Inflammatory macrophage treated with lipopolysaccharide for 1 hour (primary cell): ENCODE measurements around the gene CRYBG2.
"Not testable (repeated sequence)": the region's sequence is repeated elsewhere in the genome, so short reads cannot be mapped to it uniquely, and the experiment has no call there.

ENCODE experiments used
- DNase-seq, 2 donors: peaks; one replicate each; pipeline ENCODE4 v3.0.0-alpha.2; 2020 to 2022

Gene CRYBG2

DNA sequence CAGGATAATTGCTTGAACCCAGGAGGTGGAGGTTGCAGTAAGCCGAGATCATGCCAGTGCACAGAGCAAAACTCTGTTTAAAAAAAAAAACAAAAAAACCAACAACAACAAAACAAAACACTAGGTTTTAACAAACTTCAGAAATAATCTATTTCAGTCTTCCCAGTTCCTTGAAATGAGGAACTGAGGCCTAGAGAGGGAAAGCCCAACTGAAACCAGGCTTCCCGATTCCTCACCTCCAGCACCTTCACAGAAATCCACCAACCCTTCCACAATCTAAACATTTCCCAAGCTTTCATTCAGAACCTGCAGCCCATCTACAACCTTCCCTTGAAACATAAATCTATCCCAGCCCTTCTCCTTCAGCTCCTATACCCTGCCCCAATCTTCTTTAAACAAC, 36.8 kb downstream of the CRYBG2 start:
- peak in 1 of 2 donors; percentile 37 for DNase-seq

DNA sequence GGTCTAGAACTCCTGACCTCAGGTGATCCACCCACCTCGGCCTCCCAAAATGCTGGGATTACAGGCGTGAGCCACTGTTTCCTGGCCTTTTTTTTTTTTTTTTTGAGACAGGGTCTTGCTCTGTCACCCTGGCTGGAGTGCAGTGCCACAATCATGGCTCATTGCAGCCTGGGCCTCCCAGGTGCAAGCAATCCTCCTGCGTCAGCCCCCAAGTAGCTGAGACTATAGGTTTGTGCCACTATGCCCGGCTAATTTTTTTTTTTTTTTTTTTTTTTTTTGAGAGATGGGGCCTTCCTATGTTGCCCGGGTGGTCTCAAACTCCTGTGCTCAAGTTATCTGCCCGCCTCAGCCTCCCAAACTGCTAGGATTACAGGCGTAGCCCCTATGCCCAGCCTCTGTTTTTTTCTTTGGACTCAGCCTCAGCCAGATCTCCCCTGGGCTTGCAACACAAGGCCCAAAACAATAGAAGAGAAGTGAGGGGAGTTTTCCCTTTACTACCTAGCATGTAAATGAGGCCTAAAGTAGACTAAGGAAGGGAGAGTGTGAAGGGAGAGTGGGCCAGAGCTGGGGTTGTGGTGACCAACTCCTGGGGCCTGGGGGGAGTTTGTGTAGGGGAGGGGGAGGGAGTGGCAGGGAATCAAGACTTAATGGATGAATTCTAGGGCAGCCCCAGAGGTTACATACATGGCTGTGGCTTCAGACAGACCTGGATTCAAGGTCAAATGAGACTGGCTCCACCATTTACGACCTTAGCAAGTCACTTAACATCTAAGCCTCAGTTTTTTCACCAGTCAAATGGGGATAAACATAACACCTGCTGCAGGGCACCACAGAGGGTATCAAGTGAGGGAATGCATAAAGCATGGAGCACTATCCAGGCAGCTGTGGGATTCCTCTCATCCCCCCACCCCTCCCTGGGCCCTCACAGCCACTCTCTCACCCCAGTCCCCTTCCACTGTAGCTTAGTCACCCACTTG, 37.8 kb downstream of the CRYBG2 start:
- no peak for DNase-seq

DNA sequence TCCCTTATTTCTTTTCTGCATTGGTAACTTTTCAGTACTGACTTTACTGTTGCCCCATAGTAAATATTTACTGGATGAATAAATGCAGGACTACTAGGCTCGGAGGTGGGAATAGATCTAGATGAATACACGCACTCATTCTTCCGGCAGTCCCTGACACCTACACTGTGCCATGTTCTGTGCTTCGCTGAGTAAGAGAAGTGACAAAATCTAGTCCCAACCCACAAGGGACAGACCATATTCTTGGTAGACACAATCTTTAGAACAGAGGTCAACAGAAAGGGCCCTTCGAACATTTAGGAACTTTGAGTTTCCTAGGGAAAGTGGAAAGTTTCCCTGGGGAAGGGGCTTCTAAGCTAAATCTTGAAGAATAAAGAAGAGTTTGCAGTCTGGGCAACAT, 39.4 kb downstream of the CRYBG2 start:
- DNase-seq: no peak

DNA sequence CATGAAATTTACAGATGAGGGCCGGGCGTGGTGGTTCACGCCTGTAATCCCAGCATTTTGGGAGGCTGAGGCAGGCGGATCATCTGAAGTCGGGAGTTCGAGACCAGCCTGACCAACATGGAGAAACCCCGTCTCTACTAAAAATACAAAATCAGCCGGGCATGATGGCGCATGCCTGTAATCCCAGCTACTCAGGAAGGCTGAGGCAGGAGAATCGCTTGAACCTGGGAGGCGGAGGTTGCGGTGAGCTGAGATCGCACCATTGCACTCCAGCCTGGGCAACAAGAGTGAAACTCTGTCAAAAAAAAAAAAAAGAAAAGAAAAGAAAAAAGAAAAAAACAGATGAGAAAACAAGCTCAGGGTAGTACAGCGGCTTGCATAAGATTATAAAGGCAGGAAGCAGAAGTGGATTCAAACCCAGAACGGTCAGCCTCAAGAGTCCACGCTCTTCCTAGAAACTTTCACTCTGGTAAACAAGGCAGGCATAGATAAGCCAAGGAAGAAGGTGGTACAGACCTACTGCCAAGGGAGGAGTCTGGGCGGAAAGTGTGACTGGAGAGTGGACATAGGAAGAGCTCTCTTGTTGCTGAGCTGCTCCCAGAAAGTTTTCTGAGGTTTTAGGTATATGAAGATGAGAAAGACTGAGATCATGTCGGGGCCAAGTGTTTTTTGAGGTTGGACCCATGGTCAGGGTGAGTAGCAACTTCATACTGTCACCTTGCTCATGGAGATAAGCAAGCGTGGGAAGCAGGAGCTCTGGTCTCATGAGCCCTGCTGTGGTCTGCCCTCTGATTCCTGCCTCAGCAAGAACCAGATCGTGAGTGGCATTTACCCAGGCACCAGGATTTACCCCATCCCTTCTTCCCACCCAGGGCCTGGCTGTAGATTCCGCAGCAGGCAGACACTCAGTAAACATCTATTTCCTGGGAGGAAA, 45.7 kb downstream of the CRYBG2 start:
- peak in 1 of 2 donors; percentile 11 for DNase-seq

DNA sequence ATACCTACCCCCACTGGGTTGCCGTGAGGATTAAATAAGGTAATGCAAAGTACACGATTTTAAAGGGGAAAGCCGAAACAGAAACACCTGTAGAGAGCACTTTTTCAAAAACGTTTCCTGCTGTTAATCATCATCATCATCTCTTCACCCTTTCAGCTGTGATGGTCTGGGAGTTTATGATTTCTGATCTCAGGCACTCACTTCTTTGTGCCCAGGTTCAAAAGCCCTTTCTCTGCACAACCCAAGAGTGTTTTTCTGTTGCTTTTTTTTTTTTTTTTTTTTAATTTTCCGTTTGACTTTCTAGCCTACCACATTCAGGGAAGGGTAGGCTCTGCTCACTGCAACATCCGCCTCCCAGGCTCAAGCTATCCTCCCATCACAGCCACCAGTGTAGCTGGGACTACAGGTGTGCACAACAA, 46.6 kb downstream of the CRYBG2 start:
- no peak for DNase-seq

DNA sequence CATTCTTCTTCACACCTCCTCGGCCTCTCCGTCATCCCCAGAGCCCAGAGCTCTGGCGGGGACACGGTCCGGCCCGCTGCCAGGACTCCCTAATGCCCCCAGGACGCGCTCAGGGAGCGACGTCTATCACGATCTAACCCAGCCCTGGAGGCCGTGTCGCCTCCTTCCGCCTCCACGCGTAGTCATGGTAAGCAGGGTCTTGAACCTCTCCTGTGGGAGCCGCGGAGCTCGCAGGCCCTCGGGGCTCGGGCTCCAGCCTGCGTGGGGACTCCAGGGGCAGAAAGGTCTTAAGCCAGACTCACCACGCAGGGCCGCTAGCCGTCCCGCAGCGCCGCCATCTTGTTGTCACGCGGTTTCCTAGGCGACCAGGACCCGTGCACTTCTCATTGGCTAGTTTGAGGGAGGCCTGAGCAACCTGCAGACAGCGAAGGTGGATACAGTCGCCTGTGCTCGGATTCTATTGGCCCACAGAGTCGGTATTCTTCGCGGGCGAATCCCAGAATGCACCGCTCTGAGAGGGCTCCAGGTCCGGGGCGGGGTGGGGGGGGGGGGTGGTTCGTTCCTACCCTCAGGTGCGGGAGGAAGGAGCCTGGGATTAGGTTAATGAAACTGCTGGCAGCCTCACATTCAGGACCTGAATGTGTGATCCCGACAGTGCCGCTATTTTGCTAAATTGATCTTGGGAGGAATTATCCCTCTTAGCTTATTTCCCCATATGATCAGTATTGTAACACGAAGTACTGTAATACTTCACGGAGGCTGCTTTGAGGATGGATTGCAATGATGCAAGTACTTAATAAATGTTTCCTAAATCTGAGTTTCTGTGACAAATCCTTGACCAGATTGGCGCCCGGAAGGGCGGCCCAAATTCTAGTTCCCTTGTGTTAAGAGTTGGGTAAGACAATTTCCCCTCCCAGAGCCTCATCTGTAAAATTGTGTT, 47.4 kb downstream of the CRYBG2 start, which contains the start of gene UBXN11:
UBXN11 (minus strand) TSS at position 347 of the 940 bp plus-strand sequence. CDS start 3,753 bp downstream, outside the sequence.
- peak; percentile 88 to 89 for DNase-seq

DNA sequence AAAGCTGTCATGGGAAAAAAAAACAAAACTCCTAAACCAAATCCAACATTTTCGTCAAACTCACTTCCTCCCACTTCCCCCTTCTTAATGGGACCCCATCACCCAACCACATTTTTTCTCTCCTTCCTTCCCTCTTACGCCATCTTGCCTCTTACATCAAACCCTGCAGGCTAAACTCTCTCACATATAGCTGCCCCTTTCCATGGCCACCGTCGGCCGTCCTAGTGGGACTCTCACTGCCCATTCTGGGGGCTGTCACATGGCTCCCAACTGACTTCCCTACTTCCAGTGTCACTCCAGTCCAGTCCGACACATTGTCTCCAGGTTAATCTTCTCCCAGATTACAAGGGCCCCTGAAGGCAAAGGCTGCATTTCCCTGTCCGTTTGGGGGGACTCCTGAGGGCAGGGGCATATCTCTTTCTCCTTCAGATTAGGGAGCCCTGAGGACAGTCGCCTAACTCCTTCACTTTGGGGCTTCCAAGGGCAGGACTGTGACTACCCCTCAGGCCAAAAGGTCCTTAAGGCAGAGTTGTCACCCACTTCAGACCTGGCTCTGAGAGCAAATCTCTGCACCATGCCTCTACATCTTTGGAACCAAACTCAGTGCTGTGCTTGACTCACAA, 48.2 kb downstream of the CRYBG2 start:
- peak in 1 of 2 donors; percentile 44 for DNase-seq

DNA sequence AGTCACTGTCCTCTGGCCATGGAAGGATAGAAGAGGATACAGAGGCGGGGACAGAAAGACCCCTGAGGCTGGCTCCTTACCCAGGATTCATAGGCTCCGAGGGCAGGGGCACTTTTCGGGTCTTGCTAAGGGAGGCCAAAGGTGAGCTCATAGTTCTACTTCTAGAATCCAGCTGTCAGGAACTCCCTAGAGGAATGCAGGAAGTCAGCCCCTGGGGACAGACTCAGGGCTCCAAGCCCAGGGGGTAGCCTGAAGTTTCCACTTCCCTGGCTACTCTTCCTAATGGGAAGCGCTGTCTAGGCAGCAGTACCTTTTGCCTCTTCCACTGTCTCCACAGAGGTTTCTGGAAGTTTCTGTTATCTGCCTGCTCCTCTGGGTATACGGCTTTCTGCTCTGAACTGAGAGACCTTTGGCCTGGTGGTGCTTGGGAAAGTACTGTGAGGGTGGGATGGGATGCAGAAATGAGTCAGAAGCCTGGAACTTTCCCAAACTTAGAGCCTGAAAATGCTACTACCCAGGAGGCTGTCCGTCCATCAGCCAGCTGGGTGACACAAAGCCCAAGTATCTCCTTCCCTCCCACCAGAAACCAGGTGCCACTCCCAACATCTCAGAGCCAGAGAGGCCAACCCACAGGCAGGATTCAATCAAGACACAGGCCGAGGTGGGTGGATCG, 51.1 kb downstream of the CRYBG2 start:
- DNase-seq: peak; percentile 55 to 79

DNA sequence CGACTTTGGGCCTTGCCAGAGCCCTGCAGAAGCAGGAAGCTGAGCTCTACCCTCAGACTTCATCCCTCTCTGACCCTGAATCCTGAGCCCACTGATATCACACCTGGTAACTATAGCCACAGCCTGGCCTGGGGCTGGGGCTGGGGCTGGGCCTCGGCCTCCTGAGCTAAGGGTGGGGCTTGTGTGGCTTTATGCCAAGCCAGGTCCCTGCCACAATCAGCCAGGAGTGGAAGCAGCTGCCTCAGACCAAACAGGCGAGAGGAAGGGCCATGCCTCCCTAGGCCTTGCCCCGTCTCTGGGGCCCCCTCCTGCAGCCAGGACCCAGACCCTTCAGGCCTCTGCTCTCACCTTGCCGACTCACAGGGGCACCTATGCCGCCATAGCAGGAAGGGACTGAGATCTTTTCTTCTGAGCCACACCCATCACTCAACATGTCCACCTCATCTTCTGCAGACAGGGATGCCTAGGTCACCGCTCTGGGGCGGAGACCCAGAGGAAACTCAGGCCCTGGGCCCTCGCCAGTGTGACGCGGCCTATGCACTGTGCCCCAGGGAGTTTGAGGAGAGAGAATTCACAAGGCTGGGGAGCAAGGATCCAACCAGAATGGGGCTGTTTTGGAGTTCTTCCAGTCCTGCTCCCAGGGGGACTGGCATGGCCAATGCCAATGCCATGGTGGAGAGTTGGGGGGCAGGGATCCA, 53.2 kb downstream of the CRYBG2 start:
- DNase-seq: no peak

DNA sequence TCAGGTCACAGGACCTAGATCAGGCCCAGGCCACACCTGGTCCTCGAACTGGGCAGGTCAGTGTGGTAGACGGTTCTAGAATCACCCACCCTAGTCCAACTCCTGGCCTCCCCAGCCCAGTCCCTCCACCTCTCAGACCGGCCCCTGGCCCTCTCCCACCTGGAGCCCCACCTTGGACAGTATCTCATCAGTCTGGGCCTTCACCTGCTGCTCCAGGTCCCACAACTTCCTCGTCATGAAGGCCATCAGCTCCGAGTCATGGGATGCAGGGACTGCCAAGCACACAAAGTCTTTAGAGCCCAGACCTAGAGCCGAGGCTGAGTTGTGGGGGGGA, 56.2 kb downstream of the CRYBG2 start:
- no peak for DNase-seq

DNA sequence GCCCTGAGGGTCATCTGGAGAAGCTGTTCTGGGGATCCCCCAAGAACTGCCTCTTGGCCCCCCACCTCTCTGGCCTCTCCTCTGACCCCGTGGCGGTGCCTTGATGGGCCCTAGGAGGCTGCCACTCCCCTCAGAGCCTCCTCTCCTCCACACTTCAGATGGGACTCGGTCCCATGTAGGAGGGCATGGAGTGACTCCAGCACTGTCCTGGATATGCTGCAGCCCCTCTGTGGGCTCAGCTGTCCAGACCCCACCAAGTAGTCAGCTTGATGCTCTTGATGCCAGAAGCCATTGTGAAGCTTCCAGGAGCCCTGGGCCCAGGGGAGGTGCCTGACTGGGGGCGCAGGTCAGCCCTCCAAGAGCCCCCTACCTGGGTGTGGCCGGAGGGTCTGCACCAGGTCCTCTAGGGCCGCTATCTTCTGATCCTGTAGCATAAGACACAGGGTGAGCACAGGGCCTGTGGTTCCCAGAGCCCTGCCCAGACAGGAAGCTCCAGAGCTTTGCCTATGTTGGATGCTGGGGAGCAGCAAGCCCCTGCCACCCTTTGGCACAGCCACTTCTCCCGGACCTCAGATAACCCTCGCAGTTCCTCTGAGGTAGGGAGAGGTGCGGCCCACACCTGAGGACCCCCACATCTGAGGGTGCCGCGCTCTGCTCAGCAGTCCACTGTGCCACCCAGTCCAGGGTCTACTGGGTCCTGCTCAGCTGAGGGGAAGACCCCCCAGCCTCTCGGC, 56.7 kb downstream of the CRYBG2 start:
- DNase-seq: no peak

DNA sequence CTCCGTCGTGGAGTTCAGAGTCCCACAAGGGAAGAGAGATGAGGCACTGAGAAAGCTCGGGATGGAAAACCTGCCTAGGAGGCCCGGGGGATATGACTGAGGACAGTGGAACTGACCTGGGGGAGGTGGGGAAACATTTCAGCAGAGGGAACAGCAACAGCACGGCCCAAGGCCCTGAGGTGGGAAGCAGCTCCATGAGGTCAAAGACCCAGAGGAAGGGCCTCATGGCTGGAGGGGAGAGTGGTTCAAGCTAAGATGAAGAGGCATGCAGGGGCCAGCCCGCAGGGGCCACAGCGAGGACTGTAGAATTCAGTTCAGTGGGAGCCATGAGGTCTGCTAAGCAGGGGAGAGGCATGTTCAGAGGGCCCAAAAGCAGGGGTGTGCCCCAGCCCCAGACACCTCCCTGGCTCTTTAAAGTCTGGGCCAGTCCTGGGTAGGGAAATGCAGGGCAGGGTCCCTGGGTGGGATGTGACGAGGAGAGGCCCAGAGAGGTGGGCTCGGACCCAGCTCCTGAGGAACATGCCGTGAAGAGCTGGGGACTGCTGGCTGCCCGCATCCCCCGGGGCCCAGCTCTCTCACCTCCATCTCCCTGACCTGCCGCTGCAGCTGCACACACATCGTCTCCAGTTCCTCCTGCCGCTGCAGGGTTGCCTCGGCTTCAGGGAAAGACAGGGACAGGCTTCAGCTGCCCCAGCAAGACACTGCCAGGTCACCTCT, 57.4 kb downstream of the CRYBG2 start:
- DNase-seq: no peak

DNA sequence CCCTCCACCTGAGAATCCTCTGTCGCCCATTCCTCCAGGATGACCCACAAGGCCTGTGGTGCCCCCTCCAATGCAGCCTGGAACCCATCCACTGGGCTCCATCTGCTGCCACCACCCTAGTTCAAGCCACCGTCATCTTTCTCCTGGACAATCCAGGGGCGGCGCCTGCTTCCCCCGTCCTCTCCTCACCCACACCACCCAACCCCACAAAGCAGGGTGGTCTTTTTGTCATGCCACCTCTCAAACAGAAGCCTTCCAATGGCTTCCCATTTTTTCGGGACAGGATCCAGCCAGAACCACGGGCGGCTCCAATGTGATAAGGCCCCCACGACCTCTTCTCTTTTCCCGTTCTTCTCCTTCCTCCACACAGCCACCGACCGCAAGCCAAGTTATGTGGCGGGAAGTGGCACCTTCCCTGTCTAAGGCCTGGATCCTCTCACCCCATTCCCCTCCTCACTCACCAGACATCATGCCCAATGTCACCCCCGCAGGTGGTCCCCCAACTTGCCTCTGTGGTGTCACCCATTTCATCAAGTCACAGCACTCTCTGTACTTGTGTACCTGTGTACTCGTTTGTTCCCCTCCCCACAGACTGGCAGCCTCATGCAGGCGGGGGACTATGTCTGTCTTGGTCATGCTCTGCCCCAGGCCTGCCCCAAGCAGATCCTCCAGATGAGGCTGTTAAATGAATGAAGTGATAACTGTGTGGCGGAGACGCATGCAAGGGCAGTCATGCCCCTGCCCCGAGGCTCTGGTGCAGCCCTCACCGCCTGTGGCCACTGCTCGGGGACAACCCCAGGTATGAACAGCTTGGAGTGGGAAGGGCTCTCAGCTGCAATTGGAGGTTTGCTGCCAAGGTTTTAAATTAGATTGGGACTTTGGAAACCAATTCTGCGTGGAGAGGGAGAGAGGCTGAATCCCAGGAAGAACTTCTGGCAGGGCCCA, 58.5 kb downstream of the CRYBG2 start:
- no peak for DNase-seq

DNA sequence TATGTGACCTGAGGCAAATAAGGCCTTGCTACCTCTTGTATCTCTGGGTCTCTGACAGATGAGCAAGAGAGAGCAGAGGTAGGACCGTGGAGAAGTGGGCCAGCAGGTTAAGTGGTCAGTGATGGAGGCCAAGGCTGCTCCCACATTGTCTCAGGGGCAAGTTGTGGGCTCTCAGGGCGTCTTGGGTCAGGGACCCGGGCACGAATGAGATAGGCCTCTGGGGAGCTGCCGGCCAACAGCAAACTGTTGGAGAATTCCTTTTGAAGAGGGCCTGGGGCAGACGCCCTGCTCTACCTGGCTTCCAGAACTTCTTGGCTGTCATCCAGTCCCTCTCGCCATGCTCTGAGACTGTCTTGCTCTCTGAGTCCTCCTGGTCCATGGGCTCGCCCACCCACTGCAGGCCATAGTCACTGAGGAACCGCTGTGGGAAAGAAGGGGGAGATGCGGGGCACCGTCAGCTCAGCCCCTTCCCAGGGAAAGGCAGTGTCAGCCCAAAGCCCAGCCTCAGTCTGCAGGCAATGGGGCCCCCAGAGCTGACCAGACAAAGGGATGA, 59.9 kb downstream of the CRYBG2 start:
- DNase-seq: no peak

DNA sequence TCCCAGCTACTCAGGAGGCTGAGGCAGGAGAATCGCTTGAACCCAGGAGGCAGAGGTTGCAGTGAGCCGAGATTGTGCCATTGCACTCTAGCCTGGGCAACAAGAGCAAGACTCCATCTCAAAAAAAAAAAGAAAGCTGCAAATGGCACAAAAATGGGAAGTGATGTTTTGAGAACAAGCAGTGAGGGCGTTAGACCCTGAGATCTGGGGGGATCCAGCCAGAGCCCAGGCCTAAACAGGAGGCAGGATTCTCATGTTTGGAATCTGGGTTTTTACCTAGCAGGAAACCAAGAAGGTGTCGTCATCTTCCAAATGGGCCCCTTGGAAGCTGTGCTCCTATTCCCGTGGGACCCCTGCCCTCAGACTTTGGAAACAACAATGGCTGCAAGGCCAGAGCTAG, 61.2 kb downstream of the CRYBG2 start:
- not testable (repeated sequence) for DNase-seq

DNA sequence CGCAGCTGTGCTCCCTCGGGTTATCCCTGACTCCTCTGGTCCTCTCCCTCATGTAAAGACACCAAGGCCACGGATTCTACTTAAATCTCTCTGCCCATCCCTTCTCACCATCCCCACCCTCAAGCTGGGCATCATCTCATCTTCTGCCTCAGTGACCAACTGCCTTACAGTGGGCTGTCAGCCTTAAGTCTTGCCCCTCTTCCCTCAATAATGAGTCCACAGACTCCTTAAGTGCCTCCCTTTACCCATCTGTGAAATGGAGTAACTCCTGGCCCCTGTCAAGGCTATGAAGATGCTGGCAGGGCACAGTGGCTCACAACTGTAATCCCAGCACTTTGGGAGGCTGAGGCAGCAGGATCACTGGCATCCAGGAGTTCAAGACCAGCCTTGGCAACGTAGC, 62.0 kb downstream of the CRYBG2 start:
- no peak for DNase-seq

DNA sequence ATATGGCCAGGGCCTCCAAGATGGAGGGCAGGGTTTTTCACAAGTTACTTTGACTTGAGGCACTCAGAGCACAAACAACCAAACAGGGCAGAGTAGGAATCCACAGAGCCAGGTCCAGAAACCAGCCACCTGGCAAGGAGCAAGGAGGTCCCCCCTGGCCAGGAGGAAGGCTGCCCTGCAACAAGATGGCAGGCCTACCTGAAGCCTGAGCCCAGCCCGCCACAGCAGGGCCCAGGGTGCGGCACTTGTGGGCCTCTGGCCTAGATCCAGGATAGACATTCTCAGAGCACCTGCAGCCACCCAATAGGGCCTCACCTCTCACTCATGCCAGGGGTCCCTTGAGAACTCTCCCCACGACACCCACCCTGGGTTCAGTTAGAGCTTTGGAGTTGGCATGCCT, 62.5 kb downstream of the CRYBG2 start:
- DNase-seq: no peak

DNA sequence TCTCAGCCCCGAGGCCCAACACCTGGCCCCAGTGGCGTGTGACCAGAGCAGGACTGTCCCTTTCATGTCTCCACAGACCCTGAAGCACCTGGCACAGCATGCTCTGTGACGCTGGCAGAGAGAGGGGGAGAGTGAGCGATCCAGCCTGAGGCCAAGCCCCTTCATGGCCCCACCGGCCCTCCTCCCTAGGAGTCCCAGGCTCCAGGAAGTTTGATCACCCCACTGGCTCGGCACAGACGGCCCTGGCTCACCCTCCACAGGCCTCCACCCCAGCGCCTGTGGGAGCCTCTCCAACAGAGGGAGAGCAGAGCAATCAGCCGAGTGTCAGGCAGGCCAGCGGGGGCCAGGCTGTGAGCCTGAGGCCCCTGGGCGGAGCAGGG, 63.1 kb downstream of the CRYBG2 start:
- DNase-seq: no peak
